HEK293T (cell line): Measurements from ENCODE around the gene MAGI2.

Source experiments
- CTCF ChIA-PET: fragments of 350-600 bp; formaldehyde crosslinking; extraction: SDS; loops from one replicate; lab custom pipeline; 2021; ENCODE audit warnings: antibody characterized with exemption, inconsistent platforms; lab: Yijun Ruan, JAX
- POLR2A ChIA-PET: fragments of 350-600 bp; formaldehyde crosslinking; extraction: SDS; loops from one replicate; lab custom pipeline; 2020; ENCODE audit warnings: antibody characterized with exemption, inconsistent platforms; lab: Yijun Ruan, JAX
- DNase-seq: peaks from one replicate; pipeline ENCODE4 v3.0.0; 2012; ENCODE audit warnings: mixed read lengths; ENCODE audit errors: extremely low spot score
- ARNT ChIP-seq: fragments of 450-650 bp; IDR thresholded peaks from 2 replicates; pipeline ENCODE4 v1.6.1; 2017; ENCODE audit warnings: mild to moderate bottlenecking
- BHLHE40 ChIP-seq: fragments of 450-650 bp; IDR thresholded peaks from 2 replicates; pipeline ENCODE4 v1.6.1; 2016; ENCODE audit warnings: mild to moderate bottlenecking, moderate library complexity, borderline replicate concordance
- CTBP1 ChIP-seq: fragments of 450-650 bp; IDR thresholded peaks from 2 replicates; pipeline ENCODE4 v1.6.1; 2016; ENCODE audit warnings: borderline replicate concordance
- ELF4 ChIP-seq: fragments of 450-650 bp; IDR thresholded peaks from 2 replicates; pipeline ENCODE4 v1.6.1; 2017; ENCODE audit warnings: antibody characterized with exemption
- FOXA1 ChIP-seq: fragments of 450-650 bp; IDR thresholded peaks from 2 replicates; pipeline ENCODE4 v1.6.1; 2016; ENCODE audit warnings: mild to moderate bottlenecking
- FOXK2 ChIP-seq: fragments of 450-650 bp; IDR thresholded peaks from 2 replicates; pipeline ENCODE4 v1.6.1; 2016; ENCODE audit warnings: mild to moderate bottlenecking
- FOXM1 ChIP-seq: fragments of 450-650 bp; IDR thresholded peaks from 2 replicates; pipeline ENCODE4 v1.6.1; 2017; ENCODE audit warnings: mild to moderate bottlenecking, borderline replicate concordance
- HDGF ChIP-seq: fragments of 450-650 bp; IDR thresholded peaks from 2 replicates; pipeline ENCODE4 v1.6.1; 2017; ENCODE audit warnings: antibody characterized with exemption, borderline replicate concordance
- L3MBTL2 ChIP-seq: fragments of 450-650 bp; conservative IDR thresholded peaks from 2 replicates; pipeline ENCODE4 v1.6.1; 2016; ENCODE audit warnings: mild to moderate bottlenecking
- LEF1 ChIP-seq: fragments of 450-650 bp; IDR thresholded peaks from 2 replicates; pipeline ENCODE4 v1.6.1; 2017; ENCODE audit warnings: mild to moderate bottlenecking, borderline replicate concordance
- NFRKB ChIP-seq: fragments of 450-650 bp; IDR thresholded peaks from 2 replicates; pipeline ENCODE4 v1.6.1; 2016; ENCODE audit warnings: mild to moderate bottlenecking, moderate library complexity
- PKNOX1 ChIP-seq: fragments of 450-650 bp; IDR thresholded peaks from 2 replicates; pipeline ENCODE4 v1.6.1; 2016
- SP1 ChIP-seq: fragments of 450-650 bp; IDR thresholded peaks from 2 replicates; pipeline ENCODE4 v1.6.1; 2017
- SUZ12 ChIP-seq: fragments of 450-650 bp; IDR thresholded peaks from 2 replicates; pipeline ENCODE4 v1.6.1; 2016; ENCODE audit warnings: mild to moderate bottlenecking
- TARDBP ChIP-seq: fragments of 450-650 bp; IDR thresholded peaks from 2 replicates; pipeline ENCODE4 v1.6.1; 2016
- ZNF384 ChIP-seq: fragments of 450-650 bp; IDR thresholded peaks from 2 replicates; pipeline ENCODE4 v1.6.1; 2016

MAGI2 gene

DNA sequence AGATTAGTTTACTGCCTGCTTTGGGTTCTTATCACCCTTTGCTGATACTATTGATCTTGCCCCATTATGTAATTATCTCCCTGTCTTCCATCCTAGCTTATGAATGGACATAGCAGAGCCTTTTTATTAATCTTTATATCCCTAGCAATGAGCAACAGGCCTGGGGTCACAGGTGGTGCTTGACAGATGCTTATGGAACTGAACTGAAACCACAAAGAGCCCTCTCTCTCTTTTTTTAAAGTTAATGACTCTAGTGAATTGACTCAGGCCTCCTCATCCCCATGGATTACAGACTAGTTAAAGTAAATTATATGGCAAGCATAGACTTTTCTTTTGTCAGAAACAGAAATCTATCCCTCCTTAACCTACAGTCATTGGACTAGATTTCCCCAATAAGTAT, 1389.7 kb downstream of the MAGI2 start:
- POLR2A ChIA-PET, result interaction anchor here (1.1 kb wide), 1 partner anchor 12 kb away, joined by 3 read pairs; no protein-coding TSS in a partner anchor
- no peak for DNase-seq
- no peak for TF ChIP-seq FOXA1
- no peak for TF ChIP-seq HDGF
- TF ChIP-seq CTBP1, result no peak
- TF ChIP-seq SUZ12, result no peak
- TF ChIP-seq FOXM1, result no peak
- no peak for TF ChIP-seq ARNT
- TF ChIP-seq FOXK2, result no peak
- TF ChIP-seq BHLHE40, result no peak
- no peak for TF ChIP-seq SP1
- CTCF ChIA-PET, result no interaction called here

DNA sequence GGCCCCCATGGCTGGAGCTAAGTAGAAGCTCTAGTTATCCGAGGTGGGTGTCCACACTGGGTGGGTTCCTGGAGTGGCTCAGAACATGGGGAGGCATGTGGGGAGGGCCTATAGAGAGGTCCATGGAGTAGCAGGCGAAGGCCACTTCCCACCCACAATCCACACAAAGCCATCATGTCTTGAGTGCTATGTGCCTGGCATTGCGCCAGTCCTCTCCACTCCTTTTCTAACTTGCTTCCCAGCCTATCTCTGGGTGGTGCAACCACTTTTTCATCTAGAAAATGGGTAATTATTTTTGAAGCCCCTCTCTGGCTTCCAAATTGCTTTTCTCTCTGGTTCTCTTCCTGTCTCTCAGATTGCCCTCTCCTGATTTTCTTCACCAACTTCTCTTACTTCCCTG, 1391.3 kb downstream of the MAGI2 start:
- CTCF ChIA-PET, result no interaction called here
- TF ChIP-seq BHLHE40, result no peak
- no peak for TF ChIP-seq PKNOX1
- DNase-seq, result no peak
- POLR2A ChIA-PET, result no interaction called here

- CTCF ChIA-PET, result interaction anchor here (0.8 kb wide), 1 partner anchor 17 kb away, joined by 3 read pairs; no protein-coding TSS in a partner anchor
- TF ChIP-seq CTBP1 (no peak), SUZ12 (no peak), SP1 (no peak), LEF1 (no peak), NFRKB (no peak), FOXK2 (no peak), L3MBTL2 (no peak), TARDBP (no peak), PKNOX1 (no peak), ZNF384 (no peak), ARNT (no peak), HDGF (no peak)
- POLR2A ChIA-PET, result interaction anchor here (1.0 kb wide), 1 partner anchor 9 kb away, joined by 3 read pairs; no protein-coding TSS in a partner anchor
- DNase-seq, result no peak
Observed at GRCh38 chr7:78057571-78057970, 1395.9 kb downstream of the MAGI2 start.

DNA sequence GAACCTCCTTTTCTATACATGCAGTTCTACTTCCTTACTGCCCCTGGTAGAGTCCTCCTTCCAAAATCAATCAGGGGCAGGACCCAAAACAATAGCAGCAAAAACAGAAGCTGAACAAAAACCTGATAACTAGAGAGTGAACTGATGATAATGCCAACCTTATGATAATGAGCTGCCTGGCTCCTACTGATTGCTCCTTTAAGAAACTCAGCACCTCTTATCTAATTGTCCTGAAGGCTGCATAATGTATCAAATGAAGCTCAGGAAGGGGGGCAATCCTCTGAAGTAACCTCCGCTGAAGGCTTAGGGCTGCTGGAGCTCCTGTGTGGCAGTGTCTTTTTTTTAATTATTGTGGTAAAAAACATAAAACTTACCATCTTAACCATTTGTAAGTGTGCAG, 1397.9 kb downstream of the MAGI2 start:
- ChIA-PET POLR2A (no interaction called here), CTCF (no interaction called here)
- TF ChIP-seq L3MBTL2 (no peak), TARDBP (no peak), ZNF384 (no peak), BHLHE40 (no peak), PKNOX1 (no peak), FOXM1 (no peak), LEF1 (no peak), HDGF (no peak), CTBP1 (no peak), FOXK2 (no peak), SP1 (no peak), ARNT (no peak)
- no peak for DNase-seq

DNA sequence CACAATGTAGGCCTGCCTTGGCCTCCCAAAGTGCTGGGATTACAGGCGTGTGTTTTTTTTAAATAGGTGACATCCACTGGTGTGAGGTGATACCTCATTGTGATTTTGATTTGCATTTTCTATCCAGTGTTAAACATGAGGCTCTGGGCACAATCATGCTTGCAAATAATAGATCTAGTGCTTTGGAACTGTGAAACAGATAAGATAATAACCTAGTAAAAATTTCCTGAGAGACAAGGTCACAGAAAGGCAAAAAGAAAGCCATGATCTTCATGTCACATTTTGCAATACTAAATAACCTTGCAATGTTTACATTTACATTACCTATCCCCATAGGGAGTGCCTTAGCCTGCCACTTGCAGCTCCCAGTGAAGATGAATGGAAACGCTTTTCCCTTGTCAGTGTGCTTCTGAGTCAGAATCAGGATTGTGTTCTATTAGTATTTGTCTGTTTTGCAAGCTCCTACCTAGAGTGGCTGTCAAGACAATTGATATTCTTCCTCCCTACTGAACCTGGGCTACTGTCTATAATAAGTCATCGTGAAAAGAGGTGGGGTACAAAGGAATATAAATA, 1398.4 kb downstream of the MAGI2 start:
- ChIA-PET POLR2A (no interaction called here), CTCF (no interaction called here)
- no peak for DNase-seq
- TF ChIP-seq FOXA1 (no peak), SP1 (no peak), ZNF384 (no peak), FOXM1 (no peak), BHLHE40 (no peak)

- no peak for DNase-seq
- CTCF ChIA-PET, result interaction anchor here (1.3 to 1.8 kb wide), 2 partner anchors 11 to 12 kb away, joined by 3 to 6 read pairs; no protein-coding TSS in a partner anchor
- TF ChIP-seq TARDBP (no peak), FOXM1 (no peak)
- POLR2A ChIA-PET, result interaction anchor here (1.1 kb wide), 1 partner anchor 12 kb away, joined by 3 read pairs; no protein-coding TSS in a partner anchor
Observed at GRCh38 chr7:78052112-78052511, 1401.4 kb downstream of the MAGI2 start.

DNA sequence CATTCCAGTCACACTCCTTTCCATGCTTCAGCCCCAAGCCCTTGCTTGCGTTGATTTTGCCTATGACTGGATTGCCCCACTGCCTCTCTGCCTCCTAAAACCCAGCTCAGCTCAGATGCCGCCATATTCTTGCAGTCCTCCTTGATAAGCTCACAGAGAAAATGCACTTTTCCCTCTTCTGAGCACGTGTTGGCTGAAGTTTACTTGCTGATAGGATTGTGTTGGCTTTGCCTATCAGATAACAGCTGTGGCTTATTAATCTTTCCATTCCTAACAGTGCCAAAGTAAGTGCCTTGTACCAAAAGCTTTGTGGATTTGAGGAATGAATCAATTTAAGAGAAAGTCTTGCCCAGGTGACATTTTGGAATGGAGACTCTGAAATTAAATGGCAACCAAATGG, 1405.7 kb downstream of the MAGI2 start:
- no peak for DNase-seq
- TF ChIP-seq ARNT (no peak), NFRKB (no peak), FOXM1 (no peak), PKNOX1 (no peak), TARDBP (no peak), ELF4 (no peak), HDGF (no peak), SP1 (no peak), FOXA1 (no peak), FOXK2 (no peak), L3MBTL2 (no peak), CTBP1 (no peak), LEF1 (no peak), ZNF384 (no peak), SUZ12 (no peak), BHLHE40 (no peak)
- POLR2A ChIA-PET, result interaction anchor here (1.4 kb wide), 1 partner anchor 10 kb away, joined by 3 read pairs; no protein-coding TSS in a partner anchor
- CTCF ChIA-PET, result no interaction called here
